NOMO-1 treated with DMSO at 0.1 percent for 48 hours (cell line): ENCODE measurements around the gene SDCCAG8.

Source experiments
- DNase-seq: peaks from one replicate; lab custom pipeline; 2025; ENCODE audit not compliant: unreplicated experiment; lab: John Stamatoyannopoulos, UW

Gene SDCCAG8

DNA sequence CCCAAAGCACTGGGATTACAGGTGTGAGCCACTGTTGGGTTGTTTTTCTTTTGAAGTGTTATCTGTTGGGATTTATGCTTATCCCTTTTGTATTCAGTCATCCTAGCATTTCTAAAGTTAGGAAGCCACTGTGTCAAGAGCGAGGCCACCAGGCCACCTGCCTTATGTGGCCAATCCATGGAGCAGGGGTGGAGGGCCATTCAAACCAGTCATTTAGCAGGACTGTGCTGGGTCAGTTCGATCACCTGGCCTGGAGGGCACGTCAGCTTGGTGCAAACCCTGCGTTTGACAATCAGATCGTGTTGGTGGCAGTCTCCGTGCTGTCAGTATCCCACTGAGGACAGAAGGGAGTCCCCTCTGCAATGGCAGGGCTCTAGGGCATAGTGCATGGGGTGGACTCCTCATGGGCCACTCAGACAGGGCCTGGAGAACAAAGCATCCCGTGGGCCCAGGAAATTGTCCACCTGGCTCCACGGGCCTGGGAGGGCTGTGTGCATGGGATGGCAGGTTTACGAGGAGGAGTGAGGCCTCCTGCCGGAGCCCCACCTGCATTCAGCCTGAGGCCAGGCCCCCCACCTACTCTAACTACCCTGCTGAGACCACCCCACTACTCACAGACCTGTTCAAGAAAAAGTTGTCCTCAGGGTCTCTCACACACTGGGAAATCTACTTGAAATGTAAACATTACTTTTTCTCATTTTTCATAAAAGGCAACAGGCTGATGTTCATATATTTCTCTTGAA, 242.3 kb downstream of the SDCCAG8 start:
- no peak for DNase-seq

DNA sequence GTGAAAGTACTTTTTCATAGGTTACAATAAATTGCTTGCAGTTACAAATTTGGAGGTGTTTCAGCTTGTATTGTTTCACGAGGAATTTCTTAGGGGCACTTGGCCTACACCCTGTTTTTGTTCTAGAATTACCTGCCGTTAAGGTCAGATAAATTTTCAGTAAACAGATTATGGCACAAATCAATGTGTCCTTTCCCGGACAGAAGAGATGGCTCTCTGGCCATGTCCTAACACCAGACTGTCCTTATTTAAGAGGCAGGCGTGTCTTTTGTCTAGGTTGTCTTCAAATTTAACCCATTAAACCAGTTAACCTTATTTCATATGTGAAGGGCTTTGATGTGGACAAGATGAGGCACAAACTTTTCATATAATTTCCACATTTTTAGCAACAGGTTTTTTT, 243.4 kb downstream of the SDCCAG8 start:
- no peak for DNase-seq

DNA sequence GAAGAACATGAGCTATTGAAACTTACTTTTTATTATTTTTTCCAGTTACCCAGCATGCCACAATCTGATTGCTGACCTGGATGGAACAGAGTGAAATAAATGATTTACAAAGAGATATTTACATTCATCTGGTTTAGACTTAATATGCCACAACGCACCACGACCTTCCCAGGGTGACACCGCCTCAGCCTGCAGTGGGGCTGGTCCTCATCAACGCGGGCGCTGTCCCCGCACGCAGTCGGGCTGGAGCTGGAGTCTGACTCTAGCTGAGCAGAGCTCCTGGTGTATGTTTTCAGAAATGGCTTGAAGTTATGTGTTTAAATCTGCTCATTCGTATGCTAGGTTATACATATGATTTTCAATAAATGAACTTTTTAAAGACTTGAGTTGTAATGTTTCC, 243.9 kb downstream of the SDCCAG8 start:
- no peak for DNase-seq

DNA sequence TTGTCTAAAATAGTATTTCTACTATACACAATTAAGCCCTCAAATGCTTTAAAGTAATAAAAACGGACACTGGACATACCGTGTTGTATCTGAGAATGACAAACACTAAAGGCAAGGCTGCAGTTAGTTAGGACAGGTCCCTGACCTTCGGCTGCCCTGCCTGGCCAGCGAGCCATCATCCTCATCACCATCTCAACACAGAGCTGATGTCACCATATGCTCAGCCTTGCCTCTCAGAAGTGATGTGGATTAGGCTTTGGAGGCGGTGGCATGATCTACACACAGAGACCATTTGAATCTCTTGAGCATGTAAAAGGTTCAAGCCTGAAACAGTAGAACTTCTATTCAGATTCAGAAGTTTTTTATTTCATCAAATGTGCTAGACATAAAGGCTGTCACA, 244.7 kb downstream of the SDCCAG8 start:
- DNase-seq = no peak

DNA sequence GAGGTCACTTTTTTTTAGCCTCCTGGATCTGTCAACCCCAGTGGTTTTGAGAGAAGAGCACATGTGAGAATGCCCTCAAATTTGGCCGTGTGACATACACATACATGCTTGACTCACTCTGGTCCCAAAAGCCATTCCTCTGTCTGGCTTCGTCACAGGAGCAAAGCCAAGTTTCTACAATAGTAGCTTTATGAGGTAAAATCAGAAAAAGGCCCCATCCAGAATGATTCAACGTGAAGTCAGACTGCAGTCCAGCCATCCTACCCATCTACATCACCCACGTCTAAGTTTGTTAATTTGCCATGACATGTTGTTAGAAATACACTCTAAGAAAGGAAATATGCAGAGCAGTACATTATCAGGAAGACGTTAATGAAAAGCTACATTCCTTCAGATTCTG, 245.2 kb downstream of the SDCCAG8 start:
- no peak for DNase-seq

DNA sequence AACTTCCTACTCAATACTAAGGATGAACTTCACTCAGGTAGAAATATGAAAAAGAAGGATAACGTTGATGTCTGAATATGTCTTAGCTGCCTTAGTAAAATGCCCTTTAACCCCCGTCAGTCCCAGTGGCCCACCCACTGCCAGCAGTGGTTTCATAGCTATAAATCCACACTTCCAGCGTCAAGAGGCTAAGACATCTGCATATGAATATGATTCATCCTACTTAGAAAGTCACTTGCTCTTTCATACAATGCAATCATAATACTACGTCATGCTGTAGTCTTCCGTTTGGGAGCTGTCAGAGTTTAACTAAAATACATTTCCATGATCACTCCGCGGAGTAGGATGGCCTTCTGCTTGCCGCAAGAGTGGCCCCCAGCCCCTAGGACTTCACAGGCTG, 247.3 kb downstream of the SDCCAG8 start:
- no peak for DNase-seq

DNA sequence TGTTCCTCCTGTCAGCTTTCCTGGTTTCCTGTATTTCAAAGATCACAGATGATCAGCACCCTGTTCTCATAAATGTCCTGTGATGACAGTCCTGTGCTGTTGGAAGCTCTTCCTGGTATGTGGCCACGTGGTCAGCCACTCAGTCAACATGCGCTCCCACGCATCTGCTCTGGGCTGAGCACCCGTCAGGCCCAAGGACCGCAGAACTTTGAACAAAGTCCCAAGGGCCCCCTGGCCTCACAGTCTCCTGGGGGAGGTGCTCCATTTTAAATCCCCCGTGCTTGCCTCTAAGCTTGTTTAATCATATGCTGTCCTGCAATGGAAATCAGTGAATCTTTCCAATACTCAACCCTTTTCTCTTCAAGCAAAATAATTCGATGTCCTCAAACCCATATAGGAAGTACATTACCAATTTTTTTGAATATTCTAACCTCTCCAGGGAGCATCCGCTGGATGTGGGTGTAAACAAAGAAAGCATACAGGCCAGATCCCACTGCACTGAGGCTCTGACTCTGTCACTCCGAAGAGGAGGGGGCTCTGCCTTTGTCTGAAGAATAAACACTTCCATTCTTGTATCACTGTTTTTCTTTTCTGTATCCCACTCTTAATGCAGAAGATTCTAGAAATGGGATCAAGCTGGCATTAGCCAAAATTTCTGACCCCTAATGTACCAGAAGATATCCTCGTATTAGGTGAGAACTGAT, 250.3 kb downstream of the SDCCAG8 start:
- no peak for DNase-seq

DNA sequence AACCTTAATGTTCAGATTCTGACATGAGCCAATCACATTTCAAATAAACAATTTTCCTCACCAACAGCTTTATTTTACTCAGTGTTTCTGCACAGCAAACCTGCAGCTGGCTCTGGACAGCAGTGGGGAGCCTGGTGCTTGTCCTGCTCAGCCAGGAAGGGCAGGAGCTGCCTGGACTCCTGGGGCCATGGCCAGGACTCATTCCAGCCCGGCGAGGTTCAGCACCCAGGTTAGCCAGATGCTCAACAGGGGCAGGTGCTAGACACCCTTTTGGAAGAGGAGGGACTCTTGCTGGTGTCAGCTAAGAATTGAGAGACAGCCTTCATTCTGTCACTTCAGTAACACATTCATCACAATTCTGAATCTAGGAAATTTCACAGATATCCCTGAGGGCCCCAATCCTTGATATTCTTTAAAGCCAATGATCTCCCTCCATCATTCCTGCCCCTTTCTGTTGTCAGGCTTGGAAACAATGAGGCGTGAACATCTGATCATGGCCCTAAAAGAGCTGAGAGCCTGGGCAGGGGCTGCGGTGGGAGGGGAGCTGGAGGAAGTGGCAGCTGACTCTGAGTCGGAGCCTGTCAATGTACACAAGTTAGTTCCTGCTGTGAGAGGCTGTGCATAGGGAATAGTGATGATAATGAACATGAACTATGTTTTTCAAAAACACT, 251.3 kb downstream of the SDCCAG8 start:
- no peak for DNase-seq

DNA sequence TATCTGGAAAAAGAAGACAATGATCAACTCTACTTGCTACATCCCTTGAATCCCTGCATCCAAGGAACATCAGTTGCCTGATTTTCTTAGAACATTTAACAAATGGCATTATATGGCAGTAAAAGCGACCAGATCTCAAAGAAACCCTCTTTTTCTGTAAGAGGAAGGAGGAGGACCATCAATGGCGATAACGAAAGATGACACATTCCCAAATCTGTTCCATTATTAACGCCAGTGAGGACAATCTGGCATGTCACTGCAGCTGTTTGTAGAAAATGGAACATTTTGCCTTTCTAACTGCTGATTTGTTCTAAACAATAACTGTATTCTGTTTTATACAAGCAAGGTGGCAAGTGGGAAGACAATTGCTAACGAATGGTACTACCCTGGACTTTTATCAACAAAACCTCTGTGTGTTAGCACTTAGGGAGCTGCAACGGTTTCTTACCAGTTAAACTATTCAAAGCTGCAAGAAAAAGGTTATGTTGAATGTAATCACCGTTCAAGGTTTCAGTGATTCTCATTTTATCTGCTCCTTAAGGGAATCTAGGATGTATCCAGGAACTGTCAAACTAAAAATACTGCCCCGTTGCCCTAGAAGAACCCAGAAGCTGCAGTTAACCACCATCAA, 251.9 kb downstream of the SDCCAG8 start:
- DNase-seq = no peak

DNA sequence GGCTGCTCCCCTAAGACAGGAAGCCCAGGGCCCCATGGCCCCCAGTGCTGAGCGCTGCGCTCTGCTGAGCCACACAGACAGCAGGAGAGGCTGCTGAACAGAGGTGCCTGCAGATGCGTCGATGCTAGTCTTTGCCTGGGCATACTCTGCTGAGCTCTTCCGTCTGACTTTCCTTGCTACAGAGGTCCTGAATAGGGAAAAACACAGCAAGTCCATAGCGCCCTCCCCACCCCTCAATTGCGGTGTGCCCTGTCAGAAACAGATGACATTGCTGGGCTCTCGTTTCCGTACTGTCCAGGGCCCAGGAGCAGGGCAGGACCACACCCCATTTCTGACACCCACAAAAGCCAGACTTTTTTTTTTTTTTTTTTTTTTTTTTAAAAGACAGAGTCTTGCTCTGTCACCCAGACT, 252.5 kb downstream of the SDCCAG8 start:
- DNase-seq = no peak

DNA sequence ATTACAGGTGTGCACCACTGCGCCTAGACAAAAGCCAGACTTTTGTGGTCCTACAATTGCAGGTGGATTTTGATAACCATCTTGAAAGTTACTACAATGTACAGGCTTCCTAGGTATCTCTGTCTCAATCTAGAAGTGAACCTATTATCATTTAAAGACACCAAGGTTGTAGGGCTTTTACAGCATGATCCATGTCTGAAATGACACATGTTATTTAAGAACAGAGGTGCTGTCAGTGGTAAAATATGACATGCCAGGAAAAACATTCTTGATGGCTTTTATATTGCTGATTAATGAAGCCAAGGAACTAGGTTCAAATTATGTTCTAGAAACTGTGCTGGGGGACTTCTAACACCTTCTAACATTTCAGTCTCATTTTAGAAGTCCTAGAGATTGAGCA, 253.1 kb downstream of the SDCCAG8 start:
- DNase-seq = no peak

DNA sequence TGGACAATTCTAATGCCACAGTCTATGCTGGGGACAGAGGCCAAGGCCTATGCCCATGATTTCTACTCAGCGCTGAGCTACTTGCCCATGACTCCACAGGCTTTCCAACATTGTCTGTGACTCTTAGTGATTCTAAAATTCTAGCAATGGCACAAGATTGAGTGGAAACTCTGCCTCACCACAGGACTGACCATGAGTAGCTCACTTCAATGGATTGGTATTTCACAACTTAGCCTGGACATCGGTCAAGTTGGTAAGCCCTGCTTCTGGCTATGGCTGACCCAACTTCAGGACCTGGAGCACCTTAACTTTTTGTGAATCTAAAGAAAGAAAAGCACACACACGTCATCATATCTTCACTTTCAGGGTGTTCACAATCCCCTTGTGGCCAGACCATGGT, 255.1 kb downstream of the SDCCAG8 start:
- DNase-seq = no peak

DNA sequence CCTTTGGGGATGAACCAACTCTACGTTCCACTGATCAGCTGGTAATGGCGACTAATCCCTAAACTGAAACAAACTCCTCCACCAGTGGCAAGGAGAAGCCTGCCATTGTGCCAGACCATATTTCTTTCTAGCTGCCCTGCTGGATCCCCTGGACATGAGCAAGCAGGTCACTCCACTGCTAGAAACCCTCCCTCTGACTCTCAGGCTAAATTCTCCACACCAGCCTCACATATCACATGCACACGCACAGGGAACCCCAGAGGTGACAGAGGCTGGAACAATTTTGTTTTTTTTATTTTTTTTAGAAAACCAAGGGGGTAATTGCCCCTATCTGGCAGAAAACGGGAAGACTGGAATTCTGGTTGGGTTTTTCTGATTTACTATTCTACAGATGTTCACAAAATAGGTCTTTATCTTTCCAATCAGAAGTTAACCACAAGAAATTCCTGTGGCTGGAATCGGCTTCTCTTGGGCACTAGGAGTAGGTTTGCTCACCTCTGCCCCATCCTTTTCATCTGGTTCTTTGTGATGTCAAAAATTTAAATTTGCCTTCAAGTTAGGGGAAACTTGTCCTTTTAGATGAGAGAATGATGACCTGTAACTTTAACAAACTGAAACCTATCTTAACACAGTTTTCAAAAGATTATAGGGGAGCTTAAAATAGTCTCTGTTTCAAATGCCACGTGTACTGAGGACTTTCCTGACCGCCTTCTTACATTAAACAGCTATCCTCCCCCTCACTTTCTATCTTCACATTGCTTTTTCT, 258.1 kb downstream of the SDCCAG8 start:
- DNase-seq = no peak

DNA sequence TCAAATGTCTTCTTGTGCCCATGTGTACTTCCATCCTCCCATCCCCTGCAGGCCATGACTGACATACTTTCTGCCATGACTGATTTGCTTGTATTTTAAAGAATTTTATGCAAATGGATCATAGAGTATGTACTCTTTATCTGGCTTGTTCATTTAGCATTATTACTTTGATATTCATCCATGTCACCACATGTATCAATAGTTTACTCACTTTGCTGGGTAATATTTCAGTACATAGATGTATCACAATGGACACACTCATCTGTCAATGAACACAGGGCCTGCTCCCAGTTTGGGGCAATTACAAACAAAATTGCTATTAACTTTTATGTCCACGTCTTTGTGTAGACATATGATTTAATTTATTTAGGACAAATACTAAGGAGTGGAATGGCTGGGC, 259.1 kb downstream of the SDCCAG8 start:
- DNase-seq = no peak

DNA sequence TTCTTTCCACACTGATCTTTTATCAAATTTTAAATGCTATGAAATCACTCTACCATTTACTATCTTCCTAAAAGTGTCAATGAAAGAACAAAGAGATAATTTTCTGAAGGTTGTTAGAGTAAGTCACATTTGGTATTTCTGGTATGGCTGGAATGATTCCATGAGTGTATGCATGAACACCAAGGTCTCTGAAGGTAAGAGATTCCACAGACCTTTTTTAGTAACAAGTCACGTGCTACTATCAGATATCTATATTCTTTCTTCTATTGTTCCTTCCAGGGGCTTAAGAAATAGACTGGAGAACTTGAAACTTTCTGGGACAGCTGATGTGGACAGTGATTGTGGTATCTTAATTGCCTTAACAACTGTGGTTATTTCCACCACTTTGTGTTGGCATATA, 265.0 kb downstream of the SDCCAG8 start:
- no peak for DNase-seq

DNA sequence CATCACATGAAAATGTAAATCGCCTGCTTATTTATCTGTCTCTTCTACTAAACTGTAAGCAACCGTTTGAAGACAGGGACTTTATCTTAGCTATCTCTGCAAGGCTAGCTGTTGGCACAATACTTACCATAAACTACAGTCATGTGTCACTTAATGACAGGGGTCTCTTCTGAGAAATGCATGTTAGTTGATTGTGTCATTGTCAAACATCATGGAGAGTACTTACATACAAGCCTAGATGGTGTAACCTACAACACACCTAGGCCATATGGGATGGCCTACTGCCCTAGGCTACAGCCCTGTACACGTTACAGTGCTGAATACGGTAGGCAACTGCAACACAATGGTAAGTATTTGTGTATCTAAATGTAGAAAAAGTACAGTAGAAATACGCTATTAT, 267.9 kb downstream of the SDCCAG8 start:
- no peak for DNase-seq

DNA sequence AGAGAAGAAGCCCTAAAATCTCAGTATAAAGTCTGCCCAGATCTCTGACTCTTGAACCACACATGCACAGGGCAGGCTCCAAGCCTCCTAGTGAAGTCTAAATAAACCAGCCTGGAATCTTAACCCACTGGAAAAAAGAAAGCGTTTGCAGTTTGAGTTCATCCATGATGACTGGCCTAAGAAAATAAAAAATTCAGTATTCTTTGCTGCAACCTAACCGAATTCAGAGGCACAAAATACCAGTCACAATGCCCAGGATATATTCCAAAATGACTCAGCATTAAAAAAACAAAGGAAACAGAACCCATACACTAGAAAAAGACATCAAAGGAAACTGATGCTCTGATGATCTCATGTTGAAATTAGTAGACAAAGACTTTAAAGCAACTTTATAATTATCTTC, 269.2 kb downstream of the SDCCAG8 start:
- no peak for DNase-seq

DNA sequence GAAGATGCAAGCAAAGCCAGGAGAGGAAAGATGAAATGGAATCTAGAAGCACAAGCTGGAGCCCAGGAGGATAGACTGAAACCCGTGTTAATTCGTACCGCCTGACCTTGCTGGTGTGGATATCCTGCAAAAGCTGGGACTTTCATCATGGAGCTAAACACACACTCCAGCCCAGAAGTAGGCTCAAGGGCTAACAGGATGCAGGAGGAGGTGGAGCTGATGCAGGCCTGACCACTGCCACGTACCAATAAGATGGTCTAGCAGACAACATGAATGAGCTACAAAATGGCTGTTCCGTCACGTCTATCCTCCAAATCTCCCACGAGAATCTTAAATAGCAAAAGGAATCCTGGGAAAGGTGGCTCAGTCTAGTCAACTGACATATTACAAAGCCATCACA, 270.3 kb downstream of the SDCCAG8 start:
- no peak for DNase-seq

DNA sequence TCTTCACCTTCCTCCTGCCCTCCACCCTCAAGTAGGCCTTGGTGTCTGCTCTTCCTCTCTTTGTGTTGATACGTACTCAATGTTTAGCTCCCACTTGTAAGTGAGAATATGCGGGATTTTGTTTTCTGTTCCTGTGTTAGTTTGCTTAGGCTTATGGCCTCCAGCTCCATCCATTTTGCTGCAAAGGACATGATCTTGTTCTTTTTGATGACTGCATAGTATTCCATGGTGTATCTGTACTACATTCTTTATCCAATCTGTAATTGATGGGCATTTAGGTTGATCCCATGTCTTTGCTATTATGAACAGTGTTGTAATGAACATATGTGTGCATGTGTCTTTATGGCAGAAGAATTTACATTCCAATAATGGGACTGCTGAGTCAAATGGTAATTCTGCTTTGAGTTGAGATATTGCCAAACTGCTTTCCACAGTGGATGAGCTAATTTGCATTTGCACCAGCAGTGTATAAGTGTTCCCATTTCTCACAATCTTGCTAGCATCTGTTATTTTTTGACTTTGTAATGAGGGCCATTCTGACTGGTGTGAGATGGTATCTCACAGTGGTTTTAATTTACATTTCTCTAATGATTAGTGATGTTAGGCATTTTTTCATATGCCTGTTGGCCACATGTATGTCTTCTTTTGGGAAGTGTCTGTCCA, 272.7 kb downstream of the SDCCAG8 start:
- no peak for DNase-seq

DNA sequence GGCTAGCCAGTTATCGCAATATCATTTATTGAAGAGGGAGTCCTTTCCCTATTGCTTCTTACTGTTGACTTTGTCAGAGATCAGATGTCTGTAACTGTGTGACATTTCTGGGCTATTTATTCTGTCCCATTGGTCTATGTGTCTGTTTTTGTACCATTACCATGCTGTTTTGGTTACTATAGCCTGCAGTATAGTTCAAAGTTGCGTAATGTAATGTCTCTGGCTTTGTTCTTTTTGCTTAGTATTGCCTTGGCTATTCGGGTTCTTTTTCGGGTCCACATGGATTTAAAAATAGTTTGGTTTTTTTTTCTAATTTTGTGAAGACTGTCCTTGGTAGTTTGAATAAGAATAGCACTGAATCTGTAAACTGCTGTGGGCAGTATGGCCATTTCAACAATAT, 273.7 kb downstream of the SDCCAG8 start:
- DNase-seq = no peak

DNA sequence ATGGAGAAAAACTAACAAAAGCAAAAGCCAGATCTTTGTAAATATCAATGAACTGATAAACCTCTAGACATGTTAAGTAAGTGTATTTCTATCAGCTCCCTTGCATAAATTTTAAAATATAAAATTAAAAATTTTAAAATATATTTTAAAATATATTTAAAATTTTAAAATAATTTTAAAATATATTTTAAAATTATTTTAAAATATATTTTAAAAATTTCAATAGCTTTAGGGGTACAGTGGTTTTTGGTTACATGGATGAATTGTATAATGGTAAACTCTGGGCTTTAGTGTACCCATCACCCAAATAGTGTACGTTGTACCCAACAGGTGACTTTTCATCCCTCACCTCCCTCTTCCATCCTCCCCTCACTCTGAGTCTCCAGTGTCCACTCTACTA, 279.2 kb downstream of the SDCCAG8 start:
- no peak for DNase-seq
